Measurements from ENCODE around the gene NDUFB6. TPM values are rescaled to one million over a fixed set of nuclear protein-coding genes. Genes with fewer than 3 reads are reported as not detected.
"Not testable (repeated sequence)": the region's sequence is repeated elsewhere in the genome, so short reads cannot be mapped to it uniquely, and the experiment has no call there.

The NDUFB6 gene
- total RNA-seq, 2 donors from 2014 or later, result 53.3 to 77.0 TPM

DNA sequence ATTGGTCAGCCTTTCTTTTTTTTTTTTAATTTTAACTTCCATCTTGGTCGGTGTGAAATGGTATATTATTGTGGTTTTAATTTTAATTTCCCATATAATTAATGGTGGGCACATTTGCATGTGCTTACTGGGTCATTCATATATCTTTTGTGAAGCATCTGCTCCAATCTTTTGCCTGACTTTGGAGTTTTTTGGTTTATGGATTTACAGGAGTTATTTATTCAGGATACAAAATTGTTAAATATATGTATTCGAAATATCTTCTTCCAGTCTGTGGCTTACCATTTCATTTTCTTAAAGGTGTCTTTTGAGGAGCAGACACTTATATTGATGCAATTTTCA, 46.3 kb downstream of the NDUFB6 start:
- DNase-seq, result no peak
- intact Hi-C loops (cut with DNase I), result loop anchor here (5.0 to 10.0 kb wide), 2 partner anchors 48 to 144 kb away; partner anchors contain the start of genes ACO1 and NDUFB6
- TF ChIP-seq, protein P1, sequence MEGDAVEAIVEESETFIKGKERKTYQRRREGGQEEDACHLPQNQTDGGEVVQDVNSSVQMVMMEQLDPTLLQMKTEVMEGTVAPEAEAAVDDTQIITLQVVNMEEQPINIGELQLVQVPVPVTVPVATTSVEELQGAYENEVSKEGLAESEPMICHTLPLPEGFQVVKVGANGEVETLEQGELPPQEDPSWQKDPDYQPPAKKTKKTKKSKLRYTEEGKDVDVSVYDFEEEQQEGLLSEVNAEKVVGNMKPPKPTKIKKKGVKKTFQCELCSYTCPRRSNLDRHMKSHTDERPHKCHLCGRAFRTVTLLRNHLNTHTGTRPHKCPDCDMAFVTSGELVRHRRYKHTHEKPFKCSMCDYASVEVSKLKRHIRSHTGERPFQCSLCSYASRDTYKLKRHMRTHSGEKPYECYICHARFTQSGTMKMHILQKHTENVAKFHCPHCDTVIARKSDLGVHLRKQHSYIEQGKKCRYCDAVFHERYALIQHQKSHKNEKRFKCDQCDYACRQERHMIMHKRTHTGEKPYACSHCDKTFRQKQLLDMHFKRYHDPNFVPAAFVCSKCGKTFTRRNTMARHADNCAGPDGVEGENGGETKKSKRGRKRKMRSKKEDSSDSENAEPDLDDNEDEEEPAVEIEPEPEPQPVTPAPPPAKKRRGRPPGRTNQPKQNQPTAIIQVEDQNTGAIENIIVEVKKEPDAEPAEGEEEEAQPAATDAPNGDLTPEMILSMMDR (IDR thresholded peaks at IDR 0.05), result peak; percentile 3
- Histone ChIP-seq H3K36me3 (no peaks in the 10 kb centered on the region), H3K27ac (peak overlapping the region; percentile 93), H3K4me3 (peak overlapping the region; percentile 66), H3K9ac (ENCODE audit: low read depth in 2 of 2, low read length in 2 of 2) (peak overlapping the region; percentile 3 to 30), H3K9me3 (no peaks in the 10 kb centered on the region), H3K27me3 (no peaks in the 10 kb centered on the region), H3K4me1 (peaks cover 3% of the 10 kb centered on the region)

DNA sequence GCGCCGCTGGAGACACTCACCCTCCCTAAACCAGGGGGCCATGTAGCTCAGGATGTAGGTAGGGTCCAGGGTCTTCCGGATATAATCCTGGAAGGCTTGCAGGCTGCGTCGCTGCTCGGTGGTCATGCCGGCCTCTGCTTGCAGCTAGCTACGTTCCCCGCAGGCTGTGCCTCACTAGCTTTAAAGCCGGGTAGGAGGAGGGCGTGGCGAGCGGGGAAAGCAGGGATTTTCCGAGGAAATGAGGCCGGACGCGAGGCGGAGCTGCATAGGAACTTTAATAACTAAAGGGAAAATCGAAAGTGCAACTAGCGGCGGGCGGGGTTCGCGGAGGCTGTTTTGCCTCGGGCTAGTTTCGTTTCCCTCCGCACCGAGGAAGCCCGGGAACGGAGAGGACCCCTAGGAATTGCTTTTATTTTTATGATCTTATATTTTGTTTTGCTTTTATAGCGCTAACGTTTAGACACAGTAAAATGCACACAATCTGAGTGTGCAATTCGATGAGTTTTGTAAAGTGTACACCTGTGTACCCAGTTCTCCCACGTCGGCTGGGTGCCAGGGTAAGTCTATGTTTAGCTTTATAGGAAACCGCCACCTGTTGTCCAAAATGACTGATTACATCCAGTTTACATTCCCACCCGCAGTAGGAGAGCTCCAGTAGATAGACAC, 46.8 kb downstream of the NDUFB6 start, which contains the start of gene RIGI:
RIGI (minus strand) TSS at position 156 of the 666 bp plus-strand sequence; CDS start at position 126, 30 bp downstream.
- H3K27me3 ChIP-seq, result no peaks in the 10 kb centered on the region
- no peaks in the 10 kb centered on the region for H3K36me3 ChIP-seq
- TF ChIP-seq, protein P1 (IDR thresholded peaks at IDR 0.05), result peak; percentile 45
- peak within 1 kb of the TSS; percentile 30 to 60 for H3K9ac ChIP-seq (ENCODE audit: low read depth in 2 of 2, low read length in 2 of 2)
- H3K9me3 ChIP-seq, result no peaks in the 10 kb centered on the region
- peak; percentile 97 for DNase-seq
- H3K4me1 ChIP-seq, result peaks cover 3% of the 10 kb centered on the region
- peak within 1 kb of the TSS; percentile 93 for H3K27ac ChIP-seq
- H3K4me3 ChIP-seq, result peak within 1 kb of the TSS; percentile 66
- intact Hi-C loops (cut with DNase I), result loop anchor here (5.0 to 10.0 kb wide), 2 partner anchors 49 to 144 kb away; partner anchors contain the start of genes ACO1 and NDUFB6

DNA sequence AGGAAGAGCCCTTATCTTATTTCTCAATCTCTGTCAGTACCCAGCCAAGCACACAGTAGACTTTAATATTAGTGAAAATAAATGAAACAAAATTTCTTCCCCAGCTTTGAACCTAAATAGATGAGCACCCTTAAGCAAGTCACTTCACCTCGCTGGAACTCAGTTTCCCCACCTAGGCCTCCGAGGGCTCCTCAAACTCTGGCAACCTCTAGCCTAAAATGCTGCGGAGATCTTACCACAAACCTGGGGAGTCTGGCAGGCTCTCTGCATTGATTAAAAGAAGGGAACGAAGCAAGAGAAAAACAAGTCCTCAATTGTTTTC, 47.3 kb downstream of the NDUFB6 start:
- Histone ChIP-seq H3K36me3 (no peaks in the 10 kb centered on the region), H3K9me3 (no peaks in the 10 kb centered on the region), H3K4me3 (peak overlapping the region; percentile 66), H3K4me1 (peaks cover 3% of the 10 kb centered on the region), H3K27ac (peak overlapping the region; percentile 93), H3K9ac (ENCODE audit: low read depth in 2 of 2, low read length in 2 of 2) (peak overlapping the region; percentile 26 to 60), H3K27me3 (no peaks in the 10 kb centered on the region)
- TF ChIP-seq, protein P1 (IDR thresholded peaks at IDR 0.05), result no peak
- intact Hi-C loops (cut with DNase I), result loop anchor here (5.0 to 10.0 kb wide), 2 partner anchors 49 to 143 kb away; partner anchors contain the start of genes ACO1 and NDUFB6
- no peak for DNase-seq

DNA sequence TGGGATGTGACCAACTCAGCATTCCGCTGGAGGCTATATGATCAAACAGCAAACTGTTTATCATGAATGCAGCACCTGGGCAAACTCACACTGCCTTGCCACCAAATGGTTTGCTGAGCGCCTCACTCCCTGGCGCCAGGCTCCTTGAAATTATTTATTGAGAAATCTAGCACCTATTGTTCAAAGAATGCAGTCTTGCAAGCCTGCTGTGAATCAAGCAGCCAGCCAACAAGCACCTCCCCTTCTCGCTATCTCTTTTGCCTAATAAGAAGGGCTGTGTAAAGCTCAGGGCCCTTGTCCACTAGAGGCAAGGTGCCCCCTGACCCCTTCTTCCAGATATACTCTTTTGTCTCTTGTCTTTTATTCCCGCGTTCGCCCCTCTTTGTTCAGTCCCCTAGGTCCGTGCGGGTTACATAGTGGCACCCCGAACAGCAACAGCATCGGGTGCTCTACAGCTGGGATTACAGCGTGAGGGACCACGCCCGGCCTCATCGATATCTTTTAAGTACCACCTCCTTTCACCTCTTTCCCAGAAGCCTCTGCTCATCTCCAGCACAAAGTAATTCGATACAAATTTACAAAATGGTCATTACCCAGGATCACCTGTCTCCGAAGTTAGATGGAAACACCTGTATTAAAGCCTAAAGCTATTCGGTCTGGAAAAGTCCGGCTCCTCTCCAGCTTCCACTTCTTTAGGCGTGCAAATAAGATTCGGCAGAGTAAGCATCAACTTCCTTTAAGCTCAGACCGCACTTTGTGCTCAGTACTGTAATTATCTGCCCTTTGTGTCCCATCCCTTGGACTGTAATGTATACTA, 47.9 kb downstream of the NDUFB6 start:
- Histone ChIP-seq H3K4me1 (peaks cover 3% of the 10 kb centered on the region), H3K4me3 (peak overlapping the region; percentile 66), H3K27ac (peak overlapping the region; percentile 93), H3K9me3 (no peaks in the 10 kb centered on the region), H3K9ac (ENCODE audit: low read depth in 2 of 2, low read length in 2 of 2) (peak overlapping the region; percentile 26 to 45), H3K36me3 (no peaks in the 10 kb centered on the region), H3K27me3 (no peaks in the 10 kb centered on the region)
- TF ChIP-seq, protein P1 (IDR thresholded peaks at IDR 0.05), result no peak
- intact Hi-C loops (cut with DNase I), result loop anchor here (5.0 to 10.0 kb wide), 2 partner anchors 50 to 143 kb away; partner anchors contain the start of genes ACO1 and NDUFB6
- DNase-seq, result peak; percentile 26

DNA sequence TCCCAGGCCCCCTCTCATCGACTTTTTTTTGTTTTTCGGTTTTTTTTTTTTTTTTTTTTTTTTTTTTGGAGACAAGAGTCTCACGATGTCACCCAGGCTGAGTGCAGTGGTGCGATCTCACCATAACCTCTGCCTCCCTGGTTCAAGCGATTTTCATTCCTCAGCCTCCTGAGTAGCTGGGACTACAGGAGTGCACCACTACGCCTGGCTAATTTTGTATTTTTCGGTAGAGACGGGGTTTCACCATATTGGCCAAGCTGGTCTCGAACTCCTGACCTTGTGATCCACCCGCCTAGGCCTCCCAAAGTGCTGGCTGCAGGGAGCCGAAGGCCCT, 48.4 kb downstream of the NDUFB6 start:
- H3K27ac ChIP-seq; H3K27me3 ChIP-seq; H3K9ac ChIP-seq (ENCODE audit: low read depth in 2 of 2, low read length in 2 of 2): not testable (repeated sequence)

More for the DNA sequence above, 48.4 kb downstream of the NDUFB6 start:
- intact Hi-C loops (cut with DNase I), result loop anchor here (10.0 kb wide), 1 partner anchor 50 kb away; the partner anchor contains the start of gene NDUFB6
- not testable (repeated sequence) for H3K4me3 ChIP-seq, DNase-seq, H3K36me3 ChIP-seq, H3K9me3 ChIP-seq, H3K4me1 ChIP-seq

All from colonic mucosa (tissue), 4 donors.